Gastrocnemius medialis (tissue), 4 donors: ENCODE results near the gene MYH13.

Experiments
- POLR2A ChIP-seq, 2 donors: fragments of 450-650 bp; IDR thresholded peaks; one replicate each; pipeline ENCODE4 v1.6.1; 2017; ENCODE audit warnings: antibody characterized with exemption in 2 of 2, mild to moderate bottlenecking in 2 of 2, moderate library complexity in 2 of 2
- TF ChIP-seq, protein P1 (sequence below), 5 experiments: fragments of 450-650 bp in 3 of 5; fragments of 200-600 bp in 2 of 5; sonication (generic) in 2 of 5; IDR thresholded peaks in 4 of 5; conservative IDR thresholded peaks in 1 of 5; 1 replicate in 4 of 5; 2 replicates in 1 of 5; pipeline ENCODE4 v1.5.1; 2016 to 2019; ENCODE audit warnings: antibody characterized with exemption in 5 of 5, mild to moderate bottlenecking in 3 of 5, moderate library complexity in 3 of 5

DNA sequence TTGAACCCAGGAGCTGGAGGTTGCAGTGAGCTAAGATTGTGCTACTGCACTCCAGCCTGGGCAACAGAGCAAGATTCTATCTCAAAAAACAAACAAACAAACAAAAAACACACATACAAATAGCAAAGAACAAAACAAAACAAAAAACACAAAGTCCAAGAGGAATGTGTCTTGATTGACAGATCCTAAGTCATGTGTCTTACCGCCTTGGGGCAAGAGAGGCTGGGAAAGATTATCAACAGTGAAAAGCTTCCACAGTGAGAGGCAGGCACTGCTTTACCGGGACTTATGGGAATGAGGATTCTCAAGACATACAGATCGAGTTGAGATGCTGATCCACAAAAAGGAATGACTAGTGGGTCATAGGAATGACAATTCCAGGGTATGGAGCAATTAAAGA, 111.7 kb downstream of the MYH13 start:
- TF ChIP-seq, protein P1, sequence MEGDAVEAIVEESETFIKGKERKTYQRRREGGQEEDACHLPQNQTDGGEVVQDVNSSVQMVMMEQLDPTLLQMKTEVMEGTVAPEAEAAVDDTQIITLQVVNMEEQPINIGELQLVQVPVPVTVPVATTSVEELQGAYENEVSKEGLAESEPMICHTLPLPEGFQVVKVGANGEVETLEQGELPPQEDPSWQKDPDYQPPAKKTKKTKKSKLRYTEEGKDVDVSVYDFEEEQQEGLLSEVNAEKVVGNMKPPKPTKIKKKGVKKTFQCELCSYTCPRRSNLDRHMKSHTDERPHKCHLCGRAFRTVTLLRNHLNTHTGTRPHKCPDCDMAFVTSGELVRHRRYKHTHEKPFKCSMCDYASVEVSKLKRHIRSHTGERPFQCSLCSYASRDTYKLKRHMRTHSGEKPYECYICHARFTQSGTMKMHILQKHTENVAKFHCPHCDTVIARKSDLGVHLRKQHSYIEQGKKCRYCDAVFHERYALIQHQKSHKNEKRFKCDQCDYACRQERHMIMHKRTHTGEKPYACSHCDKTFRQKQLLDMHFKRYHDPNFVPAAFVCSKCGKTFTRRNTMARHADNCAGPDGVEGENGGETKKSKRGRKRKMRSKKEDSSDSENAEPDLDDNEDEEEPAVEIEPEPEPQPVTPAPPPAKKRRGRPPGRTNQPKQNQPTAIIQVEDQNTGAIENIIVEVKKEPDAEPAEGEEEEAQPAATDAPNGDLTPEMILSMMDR (IDR thresholded peaks at IDR 0.05 in 4 of 5, conservative IDR thresholded peaks at IDR 0.05 in 1 of 5) = no peak
- no peak for TF ChIP-seq POLR2A (IDR thresholded peaks at IDR 0.05)
